Measurements from ENCODE around the gene UBE2E2.

DNA sequence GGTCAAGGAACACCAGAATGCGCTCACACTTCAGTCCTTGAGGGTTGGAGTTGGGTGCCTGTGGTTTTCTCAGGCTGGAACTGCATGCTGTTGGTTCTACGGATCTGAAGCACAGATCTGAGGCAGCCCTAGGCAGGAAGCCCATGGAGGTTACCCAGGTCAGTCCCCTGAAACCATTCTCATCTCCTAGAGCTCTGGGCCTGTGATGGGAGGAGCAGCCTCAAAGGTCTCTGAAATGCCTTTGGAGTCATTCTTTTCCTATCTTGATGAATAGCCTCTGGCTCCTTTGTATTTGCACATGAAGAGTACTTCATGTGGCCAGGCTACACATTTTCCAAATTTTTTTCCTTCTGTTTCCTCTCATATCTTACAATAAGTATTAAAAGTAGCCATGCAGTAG, 423.3 kb downstream of the UBE2E2 start:
- no peak for TF ChIP-seq GATA3 (IDR thresholded peaks at IDR 0.05; ENCODE audit: low read depth, low read length)
- TF ChIP-seq GATA2 (IDR thresholded peaks at IDR 0.05; ENCODE audit: low read depth, low read length): no peak

All from SH-SY5Y (cell line).